ENCODE measurements around the gene LOXHD1. TPM values are rescaled to one million over a fixed set of nuclear protein-coding genes. Genes with fewer than 3 reads are reported as not detected.
A peak's percentile ranks its signal among the peaks of the same experiment; 100 is the strongest.

The LOXHD1 gene
- total RNA-seq, 1 donor from 2014 or later = under 0.01 TPM

DNA sequence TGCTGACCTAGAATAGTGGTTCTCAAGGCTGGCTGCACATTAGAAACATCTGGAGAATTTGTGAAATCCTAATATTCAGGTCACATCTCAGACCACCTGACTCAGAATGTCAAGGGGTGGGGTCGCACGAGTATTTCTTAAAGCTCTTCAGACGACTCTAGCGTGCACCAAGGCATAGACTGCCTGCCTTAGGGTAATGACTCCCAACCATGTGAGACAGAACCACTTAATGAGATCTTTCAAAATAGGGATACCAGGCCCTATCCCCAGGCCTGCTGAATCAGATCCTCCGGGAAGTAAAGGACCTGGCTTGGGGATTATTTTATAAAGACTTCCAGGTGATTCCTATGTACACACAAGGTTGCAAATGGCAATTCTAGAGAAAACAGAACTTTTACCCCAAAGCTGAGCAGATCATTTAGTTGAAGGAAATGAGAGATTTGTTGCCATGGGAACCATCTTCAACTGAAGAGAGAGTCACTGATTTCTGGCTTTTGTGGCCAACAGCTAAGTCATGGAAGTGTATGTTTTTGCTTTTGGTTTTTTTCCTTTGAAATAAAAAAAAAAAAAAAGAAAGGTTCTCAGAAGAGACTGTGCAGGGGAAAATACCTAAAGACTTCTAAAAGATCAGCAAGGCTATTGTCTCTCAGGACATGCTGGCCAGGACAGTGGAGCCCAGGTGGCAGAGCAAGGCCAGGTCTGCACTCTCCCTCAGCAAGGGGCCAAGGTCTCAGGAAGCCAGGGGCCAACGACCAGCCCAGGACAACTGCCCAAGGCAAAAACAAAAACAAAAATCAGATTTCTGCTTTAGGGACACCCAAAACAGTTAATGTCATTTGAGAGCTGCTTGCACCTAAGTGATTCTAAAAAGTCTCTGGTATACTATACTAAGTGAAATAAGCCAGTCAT is 15.3 kb upstream of the LOXHD1 start:
- peak in 1 of 2 donors; percentile 21 for DNase-seq (ENCODE audit: low read depth in 2 of 2)

DNA sequence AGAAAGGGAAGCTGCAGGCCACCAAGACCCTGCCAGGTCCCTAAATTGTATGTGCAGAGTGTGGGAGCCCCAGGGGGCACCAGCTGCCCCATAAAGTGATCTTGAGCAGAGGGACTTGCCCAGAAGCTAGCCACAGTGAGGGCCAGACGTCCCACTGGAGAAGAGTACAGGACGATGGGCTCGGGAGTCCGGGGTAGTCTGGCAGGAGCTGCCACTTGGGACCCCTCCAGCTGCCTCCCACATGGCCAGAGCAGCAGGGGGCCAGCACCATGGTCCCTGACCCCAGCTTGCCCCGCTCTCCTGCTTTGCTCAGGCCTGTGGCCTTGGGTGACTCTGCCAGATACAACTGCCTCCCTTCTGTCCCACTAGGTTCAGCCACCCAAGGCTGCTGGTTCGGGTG is 11.7 kb upstream of the LOXHD1 start:
- no peak for DNase-seq (ENCODE audit: low read depth in 2 of 2)

DNA sequence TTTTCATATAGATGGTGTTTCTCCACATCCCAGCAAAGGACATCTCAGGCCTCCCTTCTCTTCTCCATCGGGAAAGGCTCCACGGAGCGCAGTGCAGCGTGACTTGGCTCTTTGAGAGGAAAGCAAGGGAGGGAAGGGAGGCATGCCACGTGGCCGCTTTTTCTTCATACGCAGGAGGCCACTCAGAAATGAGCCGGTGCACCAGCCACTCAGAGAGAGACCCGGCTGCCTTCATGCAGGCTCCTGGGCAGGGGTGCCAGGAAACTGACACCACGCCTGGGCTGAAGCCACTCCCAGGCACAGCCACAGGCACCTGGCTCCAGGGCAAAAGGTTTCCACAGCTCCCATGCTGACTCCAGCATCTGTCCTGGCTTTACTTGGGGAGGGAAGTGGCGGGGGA is 11.1 kb upstream of the LOXHD1 start:
- no peak for DNase-seq (ENCODE audit: low read depth in 2 of 2)

DNA sequence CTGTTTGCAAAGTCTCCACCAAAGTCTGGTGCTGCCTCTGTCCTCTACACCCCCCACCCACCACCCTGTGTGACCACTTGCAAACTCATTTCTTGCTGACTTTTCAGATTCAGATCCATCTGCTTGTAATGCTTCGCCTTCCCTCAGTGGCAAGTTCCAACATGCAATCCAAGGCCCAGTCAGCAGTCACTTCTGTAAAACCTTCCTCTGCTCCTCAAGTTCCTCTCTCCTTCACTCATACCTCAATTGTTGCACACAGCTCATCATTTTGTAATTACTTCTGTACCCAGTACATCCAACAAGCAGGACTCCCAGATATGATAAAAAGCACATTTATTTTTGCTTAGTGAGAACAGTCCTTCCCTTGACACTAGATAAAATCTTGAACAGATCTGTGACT is 6.5 kb upstream of the LOXHD1 start:
- DNase-seq (ENCODE audit: low read depth in 2 of 2) = no peak

DNA sequence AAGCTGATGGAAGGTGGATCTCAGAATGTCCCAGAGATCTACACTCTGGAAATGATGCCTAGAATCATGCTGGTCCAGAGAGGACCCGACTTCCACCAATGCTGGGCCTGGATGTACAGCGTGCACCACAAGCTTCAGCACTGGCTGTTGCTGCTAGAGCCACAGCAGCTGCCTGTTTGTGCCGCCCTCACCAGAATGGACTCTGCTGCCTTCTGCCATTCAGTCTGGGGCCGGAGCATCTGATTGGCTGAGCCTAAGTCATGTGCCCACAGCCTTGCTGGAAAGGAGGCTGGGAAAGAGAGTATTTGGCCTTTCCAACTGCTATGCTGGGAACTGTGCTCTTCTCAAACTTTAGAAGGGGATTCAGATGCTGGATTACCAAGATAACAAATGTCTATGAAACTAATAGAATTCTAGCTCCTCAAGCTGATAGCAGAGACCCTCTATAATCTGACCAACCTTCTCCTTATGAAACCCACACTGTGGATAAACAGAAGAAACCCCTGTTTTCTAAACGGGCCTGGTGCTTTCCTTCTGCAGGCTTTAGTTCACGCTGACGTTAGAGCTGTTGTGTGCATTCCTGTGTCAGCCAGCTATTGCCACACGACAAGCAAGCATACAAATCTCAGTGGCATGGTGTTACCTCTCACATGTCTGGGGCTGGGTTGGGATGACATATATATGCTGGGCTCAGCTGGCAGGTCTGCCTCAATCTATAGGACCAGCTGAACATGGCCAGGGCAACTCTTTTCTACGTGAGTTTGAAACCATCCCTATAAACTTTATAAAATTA is 4.1 kb upstream of the LOXHD1 start:
- DNase-seq (ENCODE audit: low read depth in 2 of 2) = peak in 1 of 2 donors; percentile 20

DNA sequence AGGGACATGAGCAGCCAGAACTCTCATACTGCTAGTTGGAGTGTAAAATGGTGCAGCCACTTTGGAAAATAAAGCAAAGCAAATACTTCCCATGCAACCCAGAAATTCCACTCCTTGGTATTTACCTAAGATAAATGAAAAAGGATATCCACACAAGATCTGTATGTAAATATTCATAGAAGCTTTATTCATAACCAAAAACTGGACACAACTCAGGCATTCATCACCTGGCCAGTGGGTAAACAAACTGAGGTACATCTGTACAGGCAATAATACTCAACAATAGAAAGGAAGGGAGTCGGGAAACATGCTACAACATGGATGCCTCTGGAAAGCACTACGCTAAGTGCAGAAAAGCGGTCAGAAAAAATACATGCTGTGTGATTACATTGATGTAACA is 2.5 kb upstream of the LOXHD1 start:
- no peak for DNase-seq (ENCODE audit: low read depth in 2 of 2)

DNA sequence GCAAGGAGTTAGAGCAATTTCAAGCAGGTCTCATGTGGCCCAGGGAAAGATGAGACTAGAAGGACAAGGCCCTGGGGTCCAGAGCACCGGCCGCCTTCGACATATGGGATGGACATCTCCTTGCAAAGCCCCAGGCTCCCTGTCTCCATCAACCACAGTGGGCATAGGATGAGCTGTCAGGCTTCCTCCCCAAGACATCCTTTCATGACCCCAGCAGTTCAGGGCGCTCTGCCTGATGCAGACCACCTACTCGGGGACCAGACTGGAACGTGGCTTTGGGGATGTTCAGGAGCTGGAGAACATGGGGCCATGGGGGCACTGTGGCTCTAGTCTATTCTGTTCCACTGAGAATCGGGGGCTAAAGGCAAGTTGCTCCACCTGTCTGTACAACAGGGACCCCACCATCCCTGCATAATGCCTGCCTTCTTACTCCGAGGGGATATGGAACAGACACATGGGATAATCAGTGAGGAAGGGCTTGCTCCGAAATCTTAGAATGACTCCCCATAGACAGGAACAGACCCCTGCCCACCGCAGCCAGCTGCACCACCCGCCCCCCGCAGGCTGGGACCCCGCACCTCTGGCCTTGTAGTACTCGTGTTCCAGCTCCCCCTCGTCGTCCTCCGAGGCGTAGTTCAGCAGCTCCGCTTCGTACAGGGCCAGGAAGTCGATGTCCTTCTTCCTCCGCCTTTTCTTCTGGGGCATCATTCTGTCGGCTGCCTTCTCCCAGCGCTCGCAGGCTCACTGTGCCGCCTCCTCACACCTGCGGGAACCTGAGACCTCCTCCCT is 500 bp downstream of the LOXHD1 start:
- no peak for DNase-seq (ENCODE audit: low read depth in 2 of 2)

DNA sequence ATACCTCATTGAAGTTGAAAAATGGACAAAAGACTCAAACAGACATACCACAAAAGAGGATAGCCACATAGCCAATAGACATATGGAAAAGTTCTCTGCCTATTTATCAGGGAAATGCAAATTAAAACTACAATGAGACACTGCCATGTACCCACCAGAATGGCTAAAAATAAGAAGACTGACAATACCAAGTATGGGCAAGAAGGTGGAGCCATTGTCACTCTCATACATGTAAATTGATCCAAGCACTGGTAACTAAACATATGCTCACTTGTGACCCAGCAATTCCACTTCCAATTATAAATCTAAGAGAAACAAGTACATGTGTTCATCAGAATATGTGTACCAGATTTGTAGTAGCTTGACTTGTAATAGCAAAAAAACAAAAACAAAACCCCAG is 4.6 kb downstream of the LOXHD1 start:
- DNase-seq (ENCODE audit: low read depth in 2 of 2) = no peak

DNA sequence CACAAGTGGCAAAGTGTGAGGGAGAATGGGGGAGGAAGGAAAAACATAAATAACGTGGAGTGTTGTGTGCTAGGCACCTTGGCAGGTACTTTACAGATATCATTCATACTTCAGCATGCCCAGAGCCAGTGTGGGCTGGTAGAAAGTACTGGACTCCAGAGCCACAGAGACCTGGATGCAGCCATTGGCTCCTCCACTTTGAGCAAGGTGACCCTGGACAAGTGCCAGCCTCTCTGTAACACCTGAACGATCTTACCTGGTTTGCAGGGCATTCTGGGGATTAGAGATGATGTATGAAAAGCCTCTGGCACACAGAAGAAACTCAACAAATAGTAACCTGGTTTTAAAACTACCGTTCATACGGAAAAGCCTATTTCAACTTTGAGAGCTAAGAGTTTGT is 6.3 kb downstream of the LOXHD1 start:
- DNase-seq (ENCODE audit: low read depth in 2 of 2) = no peak

DNA sequence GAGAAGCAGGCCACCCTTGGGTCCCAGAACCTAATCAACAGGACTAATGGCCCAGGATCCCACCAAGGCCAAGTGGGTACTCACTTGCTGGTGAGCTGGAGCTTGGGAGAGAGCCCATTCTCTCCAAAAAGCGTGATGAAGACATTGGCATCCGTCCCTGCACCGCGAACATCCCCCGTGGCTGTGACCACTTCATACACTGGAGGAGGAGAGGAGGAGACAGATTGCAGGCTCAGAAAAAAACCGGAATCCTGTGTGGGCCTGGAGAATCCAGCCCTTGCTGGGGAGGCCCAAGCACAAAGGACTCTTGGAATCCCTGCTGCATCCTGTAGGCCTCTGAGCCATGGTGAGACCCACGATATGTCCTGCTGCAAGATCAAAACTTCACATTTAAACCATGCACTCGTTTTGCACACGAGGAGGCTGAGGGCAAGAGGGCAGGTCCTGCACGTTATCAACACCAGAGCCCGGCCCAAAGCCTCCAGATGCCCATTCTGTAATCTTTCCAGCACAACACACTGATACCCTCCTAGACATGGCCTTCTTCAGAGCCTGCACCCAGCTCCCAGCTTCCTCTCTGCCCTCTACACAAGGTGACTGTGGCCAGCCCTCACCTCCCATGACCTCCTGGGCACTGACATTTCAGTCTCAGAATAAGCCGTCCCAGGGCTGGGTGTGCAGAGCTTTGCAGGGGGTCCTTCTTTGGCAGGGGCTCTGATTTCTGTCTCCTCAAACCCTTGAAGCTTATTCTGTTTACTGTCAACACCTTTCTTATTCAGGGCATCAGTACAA is 7.8 kb downstream of the LOXHD1 start:
- DNase-seq (ENCODE audit: low read depth in 2 of 2) = no peak

DNA sequence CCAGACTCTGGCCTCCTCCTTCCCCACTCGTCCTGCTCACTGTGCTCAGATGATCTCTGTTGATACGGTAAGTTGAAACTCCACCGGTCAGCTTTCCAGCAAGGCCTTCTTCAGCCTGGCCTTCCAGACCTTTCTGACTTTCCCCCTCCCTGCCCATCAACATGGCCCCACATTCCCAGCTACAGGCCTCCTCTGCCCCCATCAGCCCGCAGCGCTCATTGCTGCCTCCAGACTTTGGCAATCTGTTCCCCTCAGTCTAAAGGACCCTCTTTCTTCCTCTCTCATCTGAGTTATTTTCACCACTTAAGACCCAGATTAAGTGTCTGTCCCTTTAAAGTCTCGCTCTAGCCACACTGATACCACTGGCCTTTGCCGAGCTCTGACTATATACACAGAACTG is 10.6 kb downstream of the LOXHD1 start:
- DNase-seq (ENCODE audit: low read depth in 2 of 2) = no peak

DNA sequence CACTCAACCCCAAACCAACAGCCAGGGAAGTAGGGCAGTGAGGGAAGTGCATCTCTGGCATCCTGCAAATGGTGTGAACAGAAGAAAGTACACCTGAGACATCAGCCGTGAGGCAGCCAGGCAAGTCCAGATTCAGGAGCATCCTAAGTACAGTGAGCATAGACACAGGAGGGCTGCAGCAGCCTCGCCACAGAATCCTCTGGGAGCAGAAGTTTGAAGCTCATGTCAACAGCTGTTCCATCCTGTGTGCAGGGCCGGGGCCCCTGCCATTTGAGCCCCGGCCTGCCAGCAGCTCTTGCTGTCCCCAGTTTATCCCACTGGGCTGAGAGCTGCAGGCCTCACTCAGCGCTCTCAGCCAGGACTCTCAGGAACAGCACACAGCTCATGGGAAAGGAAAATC is 14.5 kb downstream of the LOXHD1 start:
- DNase-seq (ENCODE audit: low read depth in 2 of 2) = no peak

DNA sequence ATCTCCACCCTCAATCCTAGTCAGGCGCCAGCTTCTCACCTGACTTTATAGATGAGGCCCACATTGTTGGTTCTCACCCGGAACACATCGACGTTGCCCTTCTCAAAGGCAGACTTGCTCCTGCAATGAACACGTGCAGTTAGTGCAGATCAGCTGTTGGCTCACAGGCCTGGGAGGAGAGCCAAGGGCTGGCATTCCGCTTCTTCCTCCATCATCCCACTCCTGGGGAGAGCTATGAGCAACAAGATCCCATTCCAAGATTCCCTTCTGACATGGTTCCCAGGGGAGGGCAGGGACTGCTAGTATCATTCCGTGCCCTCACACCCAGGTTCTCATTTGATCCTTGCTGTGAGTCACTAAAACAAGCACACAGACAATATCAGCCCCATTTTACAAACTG is 15.1 kb downstream of the LOXHD1 start:
- DNase-seq (ENCODE audit: low read depth in 2 of 2) = no peak

DNA sequence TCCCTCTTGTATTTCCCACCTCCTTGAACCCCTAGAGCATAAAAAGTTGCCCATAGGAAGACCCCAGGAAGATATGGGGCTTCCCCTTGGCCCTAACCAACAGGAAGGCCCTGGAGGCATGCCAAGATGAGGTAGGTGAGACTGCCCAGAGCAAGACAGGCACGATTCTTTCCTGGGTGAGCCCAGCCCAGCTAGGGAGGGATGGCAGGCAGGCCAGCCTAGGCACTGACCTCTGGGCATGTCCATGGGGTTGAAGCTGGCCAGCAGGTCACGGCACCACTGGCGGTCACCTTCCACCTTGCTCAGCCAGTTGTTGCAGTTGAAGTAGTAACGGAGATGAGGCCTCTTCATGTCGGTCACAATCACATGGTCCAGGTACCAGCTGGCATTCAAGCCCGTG is 17.6 kb downstream of the LOXHD1 start:
- no peak for DNase-seq (ENCODE audit: low read depth in 2 of 2)

DNA sequence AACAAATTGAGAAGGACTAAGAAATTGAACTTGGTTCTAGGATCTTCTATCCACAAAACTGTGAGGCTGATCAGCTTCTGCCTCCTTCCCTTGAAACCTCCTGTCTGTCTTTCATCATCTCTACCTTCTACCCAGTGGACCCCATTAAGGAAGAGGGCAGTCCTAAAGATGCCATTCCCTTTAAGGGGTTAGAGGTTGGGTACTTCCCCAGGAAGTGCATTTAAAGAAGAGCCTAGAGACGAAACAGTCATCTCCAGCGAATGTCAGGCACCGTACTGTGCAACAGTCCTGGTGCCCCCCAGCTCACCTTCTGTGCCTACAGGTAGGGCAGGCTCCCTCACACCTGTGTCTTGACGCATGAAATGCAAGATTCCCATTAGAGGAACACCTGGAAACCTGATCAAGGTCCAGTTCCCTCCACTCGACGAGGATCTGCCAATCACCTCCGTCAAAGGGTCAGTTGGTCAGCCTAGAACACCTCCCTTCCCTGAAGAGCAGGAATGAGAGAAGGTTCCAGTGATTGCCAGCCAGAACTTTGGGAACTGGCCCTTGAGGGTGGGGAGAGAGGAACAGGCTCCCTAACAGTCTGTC is 20.9 kb downstream of the LOXHD1 start:
- DNase-seq (ENCODE audit: low read depth in 2 of 2) = no peak

DNA sequence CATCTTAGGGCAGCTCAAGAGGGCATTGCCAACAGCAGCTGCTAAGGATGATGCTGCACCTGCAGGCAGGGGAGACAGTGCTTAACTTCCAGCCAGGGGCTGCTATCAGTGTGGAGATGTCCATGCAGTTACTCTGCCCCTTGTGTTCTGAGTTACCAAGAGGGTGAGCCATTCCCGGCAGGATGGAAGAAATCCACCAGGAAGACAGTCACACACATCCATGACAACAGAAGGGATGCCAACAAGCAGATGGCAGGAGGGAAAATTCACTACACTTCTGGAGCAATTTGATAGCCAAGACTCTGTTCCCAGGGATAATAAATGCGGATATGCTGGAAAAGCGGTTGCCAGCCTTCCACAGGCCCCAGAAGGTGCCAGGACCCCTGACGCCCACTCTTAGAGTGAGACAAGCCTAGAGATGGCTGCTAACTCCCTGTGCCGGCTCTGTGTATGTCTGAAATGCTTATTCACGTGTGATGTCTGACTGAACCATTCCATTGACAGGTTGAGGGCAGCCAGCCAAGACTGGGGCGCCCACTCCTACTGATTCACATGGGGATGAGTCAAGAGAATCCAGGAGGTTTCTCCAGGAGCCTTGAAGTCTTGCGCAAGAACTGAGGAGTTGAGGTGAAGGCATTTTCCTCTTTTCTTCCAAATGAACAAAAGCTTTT is 24.5 kb downstream of the LOXHD1 start:
- DNase-seq (ENCODE audit: low read depth in 2 of 2) = no peak

DNA sequence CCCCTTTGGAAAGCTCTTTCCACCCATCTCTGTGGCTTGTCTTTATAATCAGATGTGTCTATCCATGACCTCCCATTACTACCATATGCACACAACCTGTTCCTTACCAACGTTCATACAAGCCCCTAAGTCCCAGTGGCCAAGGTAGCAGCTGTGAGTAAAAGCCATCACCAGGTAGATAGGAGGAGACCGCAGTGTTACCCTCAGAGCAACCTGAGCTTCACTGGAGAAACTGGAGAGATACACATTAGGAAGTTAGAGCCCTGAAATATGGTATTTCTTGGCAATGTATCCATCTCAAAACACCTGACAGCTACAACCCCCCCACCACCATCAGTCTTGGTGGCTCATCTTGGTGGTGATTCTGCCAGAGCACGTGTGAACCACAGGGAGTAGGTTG is 26.0 kb downstream of the LOXHD1 start:
- no peak for DNase-seq (ENCODE audit: low read depth in 2 of 2)

DNA sequence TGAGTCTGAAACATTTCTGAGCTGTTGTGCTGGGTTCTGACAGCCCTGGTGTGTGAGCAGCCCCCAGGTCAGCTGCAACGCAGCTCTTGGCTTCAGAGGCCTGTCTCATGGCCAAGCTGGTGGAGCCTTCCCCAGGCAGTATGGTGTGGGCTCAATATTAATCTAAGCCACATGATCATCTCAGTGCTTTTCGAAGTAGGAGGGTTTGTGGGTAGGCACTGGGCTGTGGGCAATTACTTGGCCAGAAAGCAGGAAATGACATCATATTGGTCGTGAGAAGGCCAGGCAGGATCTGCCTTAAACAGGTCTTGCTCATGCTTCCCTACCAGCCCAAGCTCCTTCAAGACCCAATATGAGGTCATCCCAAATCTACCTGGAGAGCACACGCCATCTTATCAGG is 26.9 kb downstream of the LOXHD1 start:
- DNase-seq (ENCODE audit: low read depth in 2 of 2) = no peak

DNA sequence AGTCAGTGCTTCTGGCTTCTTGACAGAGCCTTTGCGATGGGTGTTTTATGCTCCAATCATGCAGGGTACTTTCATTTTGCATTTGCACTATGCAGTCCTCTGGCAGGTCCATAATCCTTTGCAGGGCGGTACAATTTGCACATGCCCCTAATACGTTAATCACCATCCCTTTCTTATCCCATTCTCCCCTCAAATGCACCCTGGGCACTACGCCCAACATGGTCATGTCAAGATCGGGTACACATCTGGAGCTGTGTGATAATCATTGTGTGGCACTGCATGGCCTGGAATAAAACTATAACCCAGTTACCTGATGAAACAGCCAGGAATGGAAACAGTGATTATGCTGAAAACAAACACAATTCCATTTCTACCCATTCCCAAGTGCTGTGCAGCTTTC is 27.7 kb downstream of the LOXHD1 start:
- DNase-seq (ENCODE audit: low read depth in 2 of 2) = no peak

DNA sequence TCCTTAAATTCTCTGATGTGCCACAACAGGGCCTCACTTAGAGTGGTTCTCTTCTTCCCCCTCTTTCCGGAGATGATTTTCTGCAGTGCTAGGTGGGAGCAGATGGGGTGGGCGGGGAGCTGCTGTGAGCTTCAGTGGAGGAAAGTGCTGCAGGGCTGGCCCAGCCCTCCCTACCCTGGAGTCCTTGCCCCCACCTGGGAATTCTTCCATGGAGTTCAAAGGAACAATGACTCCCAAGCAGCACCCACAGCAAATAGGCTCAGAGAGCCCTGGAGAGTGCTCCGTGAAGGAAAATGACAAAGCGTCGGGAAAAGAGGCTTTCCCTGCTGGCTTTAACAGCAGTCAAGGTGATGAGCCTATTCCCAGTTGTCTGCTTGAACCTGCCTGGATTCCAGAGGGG is 28.8 kb downstream of the LOXHD1 start:
- DNase-seq (ENCODE audit: low read depth in 2 of 2) = no peak
